Transverse colon (tissue), 4 donors: ENCODE measurements around the gene KPRP.

Source experiments
- POLR2A ChIP-seq: fragments of 450-650 bp; IDR thresholded peaks from one replicate; pipeline ENCODE4 v1.6.1; 2016; ENCODE audit warnings: antibody characterized with exemption, mild to moderate bottlenecking, moderate library complexity
- POLR2AphosphoS5 ChIP-seq, 3 donors: sonication (generic); formaldehyde crosslinking; IDR thresholded peaks; one replicate each; pipeline ENCODE4 v1.6.1; 2016; ENCODE audit warnings: antibody characterized with exemption in 3 of 3
- TF ChIP-seq, protein P1 (sequence below), 5 experiments: fragments of 200-600 bp in 3 of 5; fragments of 450-650 bp in 2 of 5; sonication (generic) in 3 of 5; IDR thresholded peaks; 1 replicate in 2 of 5; 2 replicates in 3 of 5; pipeline ENCODE4 v1.5.1; 2016 to 2017; ENCODE audit warnings: antibody characterized with exemption in 5 of 5, inconsistent platforms in 3 of 5, mild to moderate bottlenecking in 2 of 5, moderate library complexity in 1 of 5

DNA sequence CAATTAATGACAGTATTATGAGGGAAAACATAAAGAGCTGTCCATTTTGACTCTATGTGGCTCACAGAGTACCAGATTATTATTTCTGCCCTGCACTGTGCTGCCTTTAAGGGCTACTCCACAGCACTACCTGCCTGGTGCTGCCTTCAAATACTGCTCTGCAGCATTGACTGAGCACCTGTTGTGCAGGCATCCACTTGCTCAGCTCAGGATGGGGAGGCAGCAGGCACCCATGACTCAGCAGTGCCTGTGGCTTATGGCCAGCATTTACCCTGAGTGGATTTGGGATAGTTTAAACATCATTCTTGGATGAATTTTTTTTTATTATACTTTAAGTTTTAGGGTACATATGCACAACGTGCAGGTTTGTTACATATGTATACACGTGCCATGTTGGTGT lies 953 bp upstream of the KPRP start:
- TF ChIP-seq POLR2A (no peak), POLR2AphosphoS5 (IDR thresholded peaks at IDR 0.05) (no peak)
- TF ChIP-seq, protein P1, sequence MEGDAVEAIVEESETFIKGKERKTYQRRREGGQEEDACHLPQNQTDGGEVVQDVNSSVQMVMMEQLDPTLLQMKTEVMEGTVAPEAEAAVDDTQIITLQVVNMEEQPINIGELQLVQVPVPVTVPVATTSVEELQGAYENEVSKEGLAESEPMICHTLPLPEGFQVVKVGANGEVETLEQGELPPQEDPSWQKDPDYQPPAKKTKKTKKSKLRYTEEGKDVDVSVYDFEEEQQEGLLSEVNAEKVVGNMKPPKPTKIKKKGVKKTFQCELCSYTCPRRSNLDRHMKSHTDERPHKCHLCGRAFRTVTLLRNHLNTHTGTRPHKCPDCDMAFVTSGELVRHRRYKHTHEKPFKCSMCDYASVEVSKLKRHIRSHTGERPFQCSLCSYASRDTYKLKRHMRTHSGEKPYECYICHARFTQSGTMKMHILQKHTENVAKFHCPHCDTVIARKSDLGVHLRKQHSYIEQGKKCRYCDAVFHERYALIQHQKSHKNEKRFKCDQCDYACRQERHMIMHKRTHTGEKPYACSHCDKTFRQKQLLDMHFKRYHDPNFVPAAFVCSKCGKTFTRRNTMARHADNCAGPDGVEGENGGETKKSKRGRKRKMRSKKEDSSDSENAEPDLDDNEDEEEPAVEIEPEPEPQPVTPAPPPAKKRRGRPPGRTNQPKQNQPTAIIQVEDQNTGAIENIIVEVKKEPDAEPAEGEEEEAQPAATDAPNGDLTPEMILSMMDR (IDR thresholded peaks at IDR 0.05), result no peak
